Upper lobe of left lung (tissue), 6 donors: ENCODE measurements around the gene ICE2. TPM values are rescaled to one million over a fixed set of nuclear protein-coding genes. Genes with fewer than 3 reads are reported as not detected.

Experiments
- ATAC-seq, 2 donors: fragments of 200-7000 bp; cut with Tn5 transposase; one replicate each; pipeline ENCODE4 v1.9.1; 2022; ENCODE audit warnings: mild to moderate bottlenecking in 2 of 2, moderate library complexity in 2 of 2; ENCODE audit not compliant: low FRiP score in 2 of 2
- DNase-seq, 2 donors: peaks; one replicate each; pipeline ENCODE4 v3.0.0-alpha.2; 2019 to 2020
- H3K27ac ChIP-seq, 4 donors: fragments of 200-600 bp; sonication (generic); one replicate each; pipeline ENCODE4 v1.5.1; 2016 to 2019
- H3K27me3 ChIP-seq, 4 donors: fragments of 200-600 bp; sonication (generic); one replicate each; pipeline ENCODE4 v1.5.1; 2017 to 2019
- H3K36me3 ChIP-seq, 4 donors: fragments of 200-600 bp; sonication (generic); one replicate each; pipeline ENCODE4 v1.5.1; 2016 to 2019
- H3K4me1 ChIP-seq, 4 donors: fragments of 200-600 bp; sonication (generic); one replicate each; pipeline ENCODE4 v1.5.1; 2018 to 2019
- H3K4me3 ChIP-seq, 4 donors: fragments of 200-600 bp; sonication (generic); one replicate each; pipeline ENCODE4 v1.5.1; 2017 to 2019; ENCODE audit warnings: mild to moderate bottlenecking in 2 of 4, moderate library complexity in 1 of 4
- H3K9me3 ChIP-seq, 4 donors: fragments of 200-600 bp; sonication (generic); one replicate each; pipeline ENCODE4 v1.5.1; 2018 to 2019
- EP300 ChIP-seq, 4 donors: sonication (generic); formaldehyde crosslinking; IDR thresholded peaks; one replicate each; pipeline ENCODE4 v1.5.1; 2017; ENCODE audit warnings: antibody characterized with exemption in 4 of 4, control low read depth in 2 of 4
- POLR2A ChIP-seq, 4 donors: fragments of 450-650 bp; IDR thresholded peaks; one replicate each; pipeline ENCODE4 v1.5.1; 2016 to 2017; ENCODE audit warnings: antibody characterized with exemption in 4 of 4, mild to moderate bottlenecking in 2 of 4
- POLR2AphosphoS5 ChIP-seq, 2 donors: sonication (generic); formaldehyde crosslinking; IDR thresholded peaks; one replicate each; pipeline ENCODE4 v1.5.1; 2017; ENCODE audit warnings: antibody characterized with exemption in 2 of 2
- WGBS, 2 donors: methylation state at CpG; one replicate each; pipeline ENCODE4 v1.1.5; 2017 to 2018; 5-methylcytosine and 5-hydroxymethylcytosine counted together
- total RNA-seq, 6 donors: library from RNA; depleted of rRNA in 4 of 6; stranded (reverse); fragments of >200 nt in 4 of 6; gene quantifications; one replicate each; pipeline versions ENCODE4 v1.1.0 to v1.2.1, GENCODE V29; 2016 to 2021
- TF ChIP-seq, protein P1 (sequence below), 6 experiments: fragments of 450-650 bp in 4 of 6; fragments of 200-600 bp in 2 of 6; sonication (generic) in 2 of 6; IDR thresholded peaks; one replicate each; pipeline ENCODE4 v1.5.1; 2016 to 2019; ENCODE audit warnings: antibody characterized with exemption in 6 of 6
- donor health status: DM: no; HTN: no; CAD: no; lungs with moderate emphysema.
- donor health status: DM: no; HTN: yes; CAD: no; lungs with severe emphysema.

The ICE2 gene
- total RNA-seq, 6 donors from 2014 or later, result 15.0 to 40.7 (median 32.8) TPM

DNA sequence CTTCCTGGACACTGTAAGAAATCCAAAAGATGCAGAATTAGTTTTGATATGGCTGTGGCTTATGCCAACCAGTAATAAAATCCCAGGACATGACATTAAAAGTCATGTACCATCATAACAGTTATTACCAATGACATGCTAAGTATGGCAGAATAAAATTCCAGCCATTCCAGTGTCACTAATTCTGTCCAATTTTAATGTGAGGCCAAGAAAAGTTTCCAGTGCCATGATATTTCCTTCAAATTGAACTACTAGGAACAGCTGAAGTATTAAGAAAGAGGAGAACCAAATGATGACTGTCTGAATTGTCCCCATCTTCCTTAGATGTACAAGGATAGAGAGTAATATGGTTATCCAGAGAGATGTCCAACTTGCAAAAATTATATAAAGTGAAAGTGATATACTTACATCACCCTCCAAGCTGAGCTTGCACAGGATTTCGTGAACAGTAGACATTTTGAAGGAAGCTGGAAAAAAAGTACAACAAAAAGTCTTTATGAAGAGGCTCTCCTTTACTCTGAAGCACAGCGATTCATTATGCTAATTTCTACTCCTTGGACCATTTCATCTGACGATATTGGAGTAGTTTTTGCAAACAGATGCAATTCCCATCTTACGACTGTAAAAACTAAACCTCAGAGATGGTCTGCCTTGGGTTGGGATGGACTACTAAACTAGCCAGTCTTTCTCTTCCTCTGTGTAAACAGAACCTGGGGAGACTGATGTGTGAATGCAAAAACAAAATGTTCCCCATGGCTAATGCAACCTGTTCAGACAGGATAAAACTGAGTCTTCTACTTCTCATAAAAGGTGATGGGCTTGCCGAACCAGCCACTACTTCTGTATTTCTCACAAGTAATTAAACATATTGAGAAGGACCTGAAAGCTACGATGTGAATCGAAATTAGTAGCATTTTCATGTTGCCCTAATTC is 93.1 kb downstream of the ICE2 start:
- H3K36me3 ChIP-seq, result peaks cover 5 to 45% (median 18%) of the 10 kb centered on the region in 4 donors
- H3K4me3 ChIP-seq, result no peak overlapping the region
- no peak overlapping the region for H3K27ac ChIP-seq
- 82 to 83% methylated on average over 7 of the region's 7 CpGs for WGBS, 2 donors
- no peaks in the 10 kb centered on the region for H3K9me3 ChIP-seq
- H3K4me1 ChIP-seq, result peaks cover 30 to 54% (median 41%) of the 10 kb centered on the region in 4 donors
- no peaks in the 10 kb centered on the region for H3K27me3 ChIP-seq
- no peak for TF ChIP-seq EP300 (IDR thresholded peaks at IDR 0.05)
- no peak for ATAC-seq
- DNase-seq, result no peak

DNA sequence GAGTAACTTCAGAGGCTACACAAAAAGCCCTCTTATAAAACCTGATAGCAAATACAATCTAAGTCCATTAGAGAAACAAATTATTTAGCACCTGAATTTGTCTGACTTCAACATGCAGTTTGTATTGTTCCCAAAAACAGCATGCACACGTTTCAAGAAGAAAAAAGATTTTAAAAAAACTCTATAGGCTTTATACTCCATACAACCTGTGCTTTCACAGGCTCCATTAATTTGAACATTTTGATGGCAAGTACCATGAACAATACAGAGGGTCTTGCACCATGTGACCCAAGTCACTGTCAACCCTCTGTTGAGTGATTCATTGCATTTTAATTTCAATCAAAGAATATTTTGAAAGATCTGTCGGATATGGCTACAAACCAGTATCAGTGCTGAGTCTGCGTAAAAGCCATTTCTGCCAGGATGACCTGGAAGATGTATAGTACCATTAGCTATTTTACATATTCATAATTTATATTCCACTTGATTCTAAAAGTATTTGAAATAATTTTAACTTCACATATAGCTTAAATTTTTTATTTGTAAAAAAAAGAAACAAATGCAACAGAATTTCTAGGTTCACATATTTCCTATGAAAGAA is 94.3 kb downstream of the ICE2 start:
- WGBS, 2 donors, result 87 to 90% methylated on average over 3 of the region's 3 CpGs
- no peak overlapping the region for H3K4me3 ChIP-seq
- H3K4me1 ChIP-seq, result peaks cover 27 to 44% (median 34%) of the 10 kb centered on the region in 4 donors
- ATAC-seq (no peak), DNase-seq (no peak)
- no peaks in the 10 kb centered on the region for H3K9me3 ChIP-seq
- H3K27me3 ChIP-seq, result no peaks in the 10 kb centered on the region
- no peak overlapping the region for H3K27ac ChIP-seq
- H3K36me3 ChIP-seq, result peaks cover 5 to 56% (median 27%) of the 10 kb centered on the region in 4 donors
- TF ChIP-seq POLR2A (IDR thresholded peaks at IDR 0.05) (no peak), POLR2AphosphoS5 (IDR thresholded peaks at IDR 0.05) (no peak), EP300 (IDR thresholded peaks at IDR 0.05) (no peak)
- TF ChIP-seq, protein P1, sequence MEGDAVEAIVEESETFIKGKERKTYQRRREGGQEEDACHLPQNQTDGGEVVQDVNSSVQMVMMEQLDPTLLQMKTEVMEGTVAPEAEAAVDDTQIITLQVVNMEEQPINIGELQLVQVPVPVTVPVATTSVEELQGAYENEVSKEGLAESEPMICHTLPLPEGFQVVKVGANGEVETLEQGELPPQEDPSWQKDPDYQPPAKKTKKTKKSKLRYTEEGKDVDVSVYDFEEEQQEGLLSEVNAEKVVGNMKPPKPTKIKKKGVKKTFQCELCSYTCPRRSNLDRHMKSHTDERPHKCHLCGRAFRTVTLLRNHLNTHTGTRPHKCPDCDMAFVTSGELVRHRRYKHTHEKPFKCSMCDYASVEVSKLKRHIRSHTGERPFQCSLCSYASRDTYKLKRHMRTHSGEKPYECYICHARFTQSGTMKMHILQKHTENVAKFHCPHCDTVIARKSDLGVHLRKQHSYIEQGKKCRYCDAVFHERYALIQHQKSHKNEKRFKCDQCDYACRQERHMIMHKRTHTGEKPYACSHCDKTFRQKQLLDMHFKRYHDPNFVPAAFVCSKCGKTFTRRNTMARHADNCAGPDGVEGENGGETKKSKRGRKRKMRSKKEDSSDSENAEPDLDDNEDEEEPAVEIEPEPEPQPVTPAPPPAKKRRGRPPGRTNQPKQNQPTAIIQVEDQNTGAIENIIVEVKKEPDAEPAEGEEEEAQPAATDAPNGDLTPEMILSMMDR (IDR thresholded peaks at IDR 0.05), result no peak

- no peaks in the 10 kb centered on the region for H3K27me3 ChIP-seq
- WGBS, 2 donors, result 72 to 83% methylated on average over 3 of the region's 3 CpGs
- H3K9me3 ChIP-seq, result no peaks in the 10 kb centered on the region
- ATAC-seq, result no peak
- no peak for DNase-seq
- peaks cover 5 to 62% (median 27%) of the 10 kb centered on the region in 4 donors for H3K36me3 ChIP-seq
- TF ChIP-seq, protein P1 (IDR thresholded peaks at IDR 0.05), result no peak
- TF ChIP-seq POLR2AphosphoS5 (IDR thresholded peaks at IDR 0.05), result no peak
- H3K4me3 ChIP-seq, result no peak overlapping the region
- peaks cover 26 to 42% (median 28%) of the 10 kb centered on the region in 4 donors for H3K4me1 ChIP-seq
- H3K27ac ChIP-seq, result no peak overlapping the region
Observed at GRCh38 chr15:60384053-60384452, 94.9 kb downstream of the ICE2 start.

DNA sequence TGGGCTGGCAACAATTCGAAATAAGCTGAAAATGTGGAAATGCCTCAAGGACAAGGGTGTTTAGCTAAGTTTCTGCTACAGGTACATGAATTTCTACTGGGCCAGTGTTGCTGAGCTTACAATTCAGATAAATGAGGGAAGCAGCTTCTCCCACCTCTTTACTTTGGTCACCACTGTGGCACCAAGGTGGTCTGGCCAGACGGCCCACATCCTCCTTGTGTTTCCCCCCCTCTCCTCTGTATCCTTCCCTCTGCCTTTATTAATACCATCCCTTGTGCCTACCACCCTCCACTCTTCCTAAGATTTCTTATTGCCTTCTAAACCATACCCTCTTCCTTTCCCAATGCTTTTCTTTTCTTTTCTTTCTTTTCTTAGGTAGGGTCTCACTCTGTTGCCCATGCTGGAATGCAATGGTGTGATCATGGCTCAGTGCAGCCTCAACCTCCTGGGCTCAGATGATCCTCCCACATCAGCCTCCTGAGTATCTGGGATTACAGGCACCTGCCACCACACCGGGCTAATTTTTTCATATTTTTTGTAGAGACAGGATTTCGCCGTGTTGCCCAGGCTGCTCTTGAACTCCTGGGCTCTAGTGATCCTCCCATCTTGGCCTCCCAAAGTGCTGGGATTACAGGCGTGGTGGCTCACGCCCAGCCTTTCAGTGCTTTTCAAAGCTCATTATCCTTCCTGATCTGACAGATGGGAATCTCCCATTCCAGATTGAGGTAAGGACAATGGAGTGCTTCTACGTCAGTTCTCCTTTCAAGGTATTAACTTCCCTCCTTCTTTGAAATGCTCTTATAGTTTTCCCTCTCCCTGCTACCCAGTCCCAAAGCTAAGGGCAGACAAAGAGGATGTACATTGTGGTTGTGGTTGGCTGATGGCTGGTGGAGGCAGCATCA is 95.9 kb downstream of the ICE2 start:
- no peak for ATAC-seq
- Histone ChIP-seq H3K27me3 (no peaks in the 10 kb centered on the region), H3K4me3 (no peak overlapping the region), H3K36me3 (peaks cover 5 to 71% (median 31%) of the 10 kb centered on the region in 4 donors), H3K9me3 (no peaks in the 10 kb centered on the region), H3K4me1 (peaks cover 20 to 34% (median 24%) of the 10 kb centered on the region in 4 donors), H3K27ac (no peak overlapping the region)
- DNase-seq, result no peak
- TF ChIP-seq POLR2A (IDR thresholded peaks at IDR 0.05) (no peak), EP300 (IDR thresholded peaks at IDR 0.05) (no peak), POLR2AphosphoS5 (IDR thresholded peaks at IDR 0.05) (no peak)
- TF ChIP-seq, protein P1 (IDR thresholded peaks at IDR 0.05), result no peak
- 90 to 95% methylated on average over 8 of the region's 8 CpGs for WGBS, 2 donors
